ENCODE data around the gene PAH.
"Not testable (repeated sequence)": the region's sequence is repeated elsewhere in the genome, so short reads cannot be mapped to it uniquely, and the experiment has no call there.

Gene PAH

DNA sequence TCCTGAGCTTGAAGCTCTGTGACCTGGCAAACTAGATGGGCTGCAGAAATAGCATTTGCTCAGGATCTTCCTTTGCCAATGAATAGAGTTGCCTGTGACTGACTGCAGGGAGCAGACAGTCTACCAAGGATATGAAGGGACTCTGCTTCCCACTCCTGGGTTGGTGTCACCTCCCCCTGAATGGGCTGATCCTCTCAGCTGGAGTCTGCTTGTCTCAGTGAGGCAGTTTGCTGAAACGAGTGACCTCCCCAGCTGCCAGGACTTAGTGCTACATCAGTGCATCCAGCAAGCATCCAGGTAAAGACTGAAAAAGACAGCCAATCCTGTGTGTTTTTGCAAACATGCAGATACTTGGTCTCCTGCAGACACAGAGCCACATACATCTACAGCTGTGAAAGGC, 28.5 kb downstream of the PAH start:
- no peak for DNase-seq

DNA sequence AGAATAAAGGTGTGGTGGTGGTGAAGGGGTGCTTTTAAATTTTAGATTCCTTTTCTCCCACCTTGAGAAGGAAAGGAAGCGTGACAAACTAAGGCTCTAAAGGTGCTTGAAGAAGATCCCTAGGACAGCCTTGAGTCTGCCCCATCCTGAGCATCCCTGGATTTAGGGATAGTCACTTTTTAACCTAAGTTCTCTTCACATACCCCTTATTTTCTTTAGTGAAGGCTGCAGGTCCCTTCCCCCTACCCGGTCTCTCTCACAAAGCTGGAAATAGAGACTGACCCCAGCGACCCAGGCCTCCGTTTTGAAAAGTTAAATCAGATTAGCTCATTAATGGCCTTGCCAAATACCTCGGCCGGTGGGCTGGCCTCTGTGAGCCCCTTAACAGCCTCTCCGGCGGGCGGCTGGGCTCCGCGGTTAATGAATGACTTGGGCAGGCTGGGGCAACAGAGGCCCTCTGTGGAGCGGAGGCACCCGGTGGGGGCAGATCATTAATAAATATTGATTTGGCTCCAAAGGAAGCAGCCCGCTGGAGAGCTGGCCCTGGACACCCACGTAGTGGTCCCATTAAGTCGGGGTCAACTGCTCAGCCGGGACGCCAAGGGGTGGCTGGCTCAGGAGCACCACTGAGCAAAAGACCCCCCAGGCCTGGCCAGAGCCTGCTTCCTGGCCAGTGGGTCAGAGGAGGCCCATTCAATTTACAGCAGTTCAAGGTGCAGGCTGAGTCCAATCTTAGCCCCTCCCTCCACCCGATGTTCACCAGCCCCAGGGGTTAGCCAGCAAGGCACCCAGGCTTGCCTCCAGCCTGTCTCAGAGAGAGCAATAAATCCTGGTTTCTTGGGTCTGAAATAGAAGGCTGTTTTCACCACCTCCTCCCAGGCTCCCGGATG, 31.8 kb downstream of the PAH start:
- no peak for DNase-seq

DNA sequence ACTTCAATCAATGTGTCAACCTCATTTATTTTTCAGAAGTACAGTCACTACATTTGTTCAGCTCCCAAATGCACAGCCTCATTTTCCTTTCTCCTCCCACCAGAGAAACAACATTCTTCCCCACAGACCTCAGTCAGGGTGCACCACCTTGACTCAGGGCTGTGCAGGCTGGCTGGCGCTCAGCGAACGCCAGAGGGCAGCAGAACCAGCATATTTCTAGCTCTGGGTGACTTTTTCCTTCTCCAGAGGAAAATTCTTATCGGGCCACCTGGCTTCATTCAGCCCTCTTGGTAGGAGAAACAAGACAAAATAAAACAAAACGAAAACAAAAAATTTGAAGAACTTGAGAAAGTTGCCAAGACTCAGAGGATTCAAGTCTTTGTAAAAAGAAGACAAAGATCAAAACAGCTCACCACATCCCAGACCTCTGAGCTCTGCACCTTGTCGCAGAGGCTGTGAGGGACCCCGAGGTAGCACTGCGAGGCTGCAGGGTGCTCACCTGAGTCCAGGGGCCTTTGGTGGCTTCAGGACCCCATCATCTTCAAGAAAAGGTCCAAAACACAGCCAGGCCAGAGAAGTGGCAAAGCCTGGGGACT, 33.7 kb downstream of the PAH start:
- DNase-seq, result peak; percentile 36

DNA sequence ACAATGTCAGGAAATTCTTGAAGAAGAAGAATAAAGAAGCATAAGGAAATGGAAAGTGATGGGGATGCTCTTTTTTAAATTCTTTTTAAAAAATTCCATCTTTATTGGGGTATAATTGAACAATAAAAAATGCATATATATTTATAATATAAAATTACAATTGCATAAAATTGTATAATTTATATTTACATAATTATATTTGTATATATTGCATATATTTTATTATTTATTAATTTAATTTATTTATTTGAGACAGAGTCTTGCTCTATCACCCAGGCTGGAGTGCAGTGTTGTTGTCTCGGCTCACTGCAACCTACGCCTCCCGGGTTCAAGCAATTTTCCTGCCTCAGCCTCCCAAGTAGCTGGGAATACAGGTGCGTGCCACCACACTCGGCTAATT, 36.3 kb downstream of the PAH start:
- no peak for DNase-seq

DNA sequence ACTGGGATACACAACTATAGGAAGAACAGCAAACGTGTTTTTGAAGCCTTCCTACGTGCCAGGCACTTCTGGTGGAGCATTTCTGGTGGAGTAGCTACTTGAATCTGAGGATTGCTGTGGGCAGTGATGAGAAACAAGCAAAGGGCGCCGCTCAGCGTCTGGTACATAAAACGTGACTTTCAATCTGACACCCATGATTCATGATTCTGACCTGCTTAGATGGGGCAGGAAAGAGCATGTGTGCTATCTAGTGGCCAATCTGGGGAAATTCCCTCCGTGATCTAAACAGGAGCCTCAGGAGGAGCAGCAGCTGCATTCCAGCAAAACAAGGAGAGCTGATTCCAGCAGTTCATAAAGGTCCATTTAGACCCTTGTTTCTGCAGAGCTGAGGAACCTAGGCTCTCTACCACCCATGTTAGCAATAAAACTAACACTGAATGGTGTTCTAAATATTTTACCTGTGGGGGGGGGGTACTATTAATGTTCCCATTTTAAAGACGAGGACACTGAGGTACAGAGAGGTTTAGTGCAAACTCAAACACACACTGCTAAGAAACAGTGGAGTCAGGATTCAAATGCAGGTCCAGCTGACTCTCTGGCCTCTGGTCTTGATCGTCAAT, 37.8 kb downstream of the PAH start:
- DNase-seq, result peak; percentile 62

DNA sequence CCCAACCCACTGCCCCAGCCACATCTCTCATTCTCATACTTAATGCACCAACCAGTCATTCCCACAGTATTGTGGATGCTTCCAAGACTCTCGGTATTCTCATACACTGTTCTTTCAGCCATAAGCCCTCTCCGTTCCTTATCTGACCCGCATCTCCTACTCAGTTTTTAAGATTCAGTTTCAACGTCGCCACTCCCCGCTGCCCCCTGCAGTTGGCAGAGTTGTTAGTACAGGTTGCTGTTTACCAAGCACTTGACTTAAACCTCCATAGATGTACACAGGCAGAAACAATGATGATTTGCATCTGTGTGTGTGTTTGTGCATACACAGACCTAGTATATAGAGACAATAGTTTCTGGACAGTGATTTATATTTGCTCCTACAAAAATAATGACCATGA, 40.2 kb downstream of the PAH start:
- no peak for DNase-seq

DNA sequence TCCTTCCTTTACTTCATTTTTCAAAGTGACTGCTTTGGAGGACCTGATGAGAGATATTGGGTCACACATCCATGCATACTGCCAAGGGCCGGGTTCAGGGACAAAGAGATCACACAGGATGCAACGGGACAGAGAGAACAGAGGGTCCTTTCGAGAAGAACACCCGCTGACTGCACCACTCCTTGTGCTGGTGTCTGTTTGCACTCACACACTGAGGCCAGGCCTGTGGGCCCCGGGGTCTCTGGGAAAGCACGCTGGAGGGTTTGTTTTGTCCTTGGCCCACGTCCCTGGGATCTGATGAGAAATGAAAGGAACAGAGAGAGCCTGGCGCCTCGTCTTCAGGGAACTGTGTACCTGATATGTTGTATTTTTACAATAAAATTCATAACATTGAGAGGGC, 42.2 kb downstream of the PAH start:
- no peak for DNase-seq

DNA sequence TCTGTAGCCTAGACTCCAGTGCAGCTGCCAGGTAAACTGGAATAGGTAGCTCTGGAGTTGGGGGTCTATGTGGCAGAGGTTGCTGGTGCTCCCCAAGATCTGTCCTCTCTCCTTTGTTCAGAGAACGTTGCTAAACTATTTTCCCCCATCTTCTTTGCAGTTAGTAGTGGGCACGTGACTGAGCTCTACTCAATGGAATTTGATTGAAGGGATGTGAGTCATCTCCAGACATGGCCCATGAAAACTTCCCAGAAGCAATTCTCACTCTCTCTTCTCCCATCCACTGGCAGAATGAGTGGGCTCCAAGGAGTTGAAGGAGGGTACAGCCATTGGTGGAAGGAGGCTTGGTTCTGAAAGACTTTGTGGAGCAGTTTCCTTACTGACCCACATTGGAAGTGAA, 44.0 kb downstream of the PAH start:
- DNase-seq, result no peak

DNA sequence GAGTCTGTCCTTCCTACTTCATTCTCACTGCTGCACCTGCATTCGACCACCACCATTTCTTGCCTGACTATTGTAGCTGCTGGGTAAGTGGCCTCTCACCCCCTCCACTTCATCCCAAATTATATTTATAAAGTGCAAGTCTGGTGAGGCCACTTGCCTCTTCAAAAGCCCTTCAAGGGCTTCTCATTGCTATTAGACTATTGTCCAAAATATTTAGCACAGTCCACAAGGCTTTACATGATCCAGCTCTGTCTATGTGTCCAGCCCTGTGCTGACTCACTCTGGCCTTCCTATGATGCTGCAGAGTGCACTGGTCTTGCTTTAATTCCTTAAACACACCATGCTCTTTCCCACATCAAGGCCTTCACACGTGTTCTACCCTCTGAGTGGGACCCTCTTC, 46.0 kb downstream of the PAH start:
- DNase-seq, result no peak

DNA sequence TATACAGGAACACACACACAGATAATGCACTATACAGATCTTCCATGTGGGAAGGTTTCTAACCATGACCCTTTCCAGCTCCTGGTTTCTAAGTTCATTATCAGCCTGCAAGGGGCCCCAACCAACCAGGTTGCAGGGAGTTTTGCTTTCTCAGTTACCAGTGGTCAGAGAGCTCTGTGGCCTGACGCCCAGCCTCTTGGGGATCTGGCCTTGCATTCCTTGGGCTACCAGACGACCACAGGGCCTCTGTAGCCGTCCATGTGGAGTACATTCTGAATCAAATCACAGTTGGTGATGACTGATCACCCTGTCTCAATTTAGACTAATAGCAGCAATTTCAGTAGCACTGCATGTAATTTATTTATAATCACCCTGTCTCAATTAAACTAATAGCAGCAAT, 47.5 kb downstream of the PAH start:
- no peak for DNase-seq

DNA sequence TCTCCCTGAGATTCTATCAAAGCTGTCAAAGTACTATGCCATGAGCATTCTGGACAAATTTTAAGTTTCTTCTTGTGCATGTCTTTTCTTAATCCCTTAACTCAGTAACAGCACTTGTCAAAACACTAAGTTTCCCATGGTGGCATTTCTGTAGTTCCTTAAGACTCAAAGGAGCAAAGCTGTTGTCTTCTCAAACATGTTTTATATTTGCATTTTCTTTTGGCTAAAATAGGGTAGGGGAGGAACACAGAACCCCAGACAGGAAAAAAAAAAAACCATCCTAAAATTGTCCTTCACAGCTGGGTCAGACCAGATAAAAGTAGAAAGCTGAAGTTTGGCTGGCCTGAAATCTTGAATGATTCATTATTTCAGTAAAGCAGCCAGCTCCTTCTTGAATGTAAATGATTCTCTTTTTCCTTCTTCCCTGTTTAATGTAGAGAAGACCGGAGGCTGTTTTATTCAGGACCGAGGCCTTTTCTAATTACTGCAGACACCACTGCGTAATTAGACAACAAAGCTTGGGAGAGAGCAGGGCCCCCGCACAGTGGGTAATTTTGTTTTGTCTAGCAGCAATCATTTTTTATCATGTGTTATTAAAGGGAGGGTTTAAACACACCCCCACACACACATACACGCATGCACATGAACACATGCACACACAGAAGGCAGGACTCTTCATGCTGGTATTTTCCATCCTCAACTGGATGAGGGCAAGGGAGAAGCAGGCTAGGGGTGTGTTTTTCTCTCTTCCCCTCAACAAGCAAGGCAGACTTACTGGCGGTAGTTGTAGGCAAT, 51.0 kb downstream of the PAH start:
- DNase-seq, result no peak

DNA sequence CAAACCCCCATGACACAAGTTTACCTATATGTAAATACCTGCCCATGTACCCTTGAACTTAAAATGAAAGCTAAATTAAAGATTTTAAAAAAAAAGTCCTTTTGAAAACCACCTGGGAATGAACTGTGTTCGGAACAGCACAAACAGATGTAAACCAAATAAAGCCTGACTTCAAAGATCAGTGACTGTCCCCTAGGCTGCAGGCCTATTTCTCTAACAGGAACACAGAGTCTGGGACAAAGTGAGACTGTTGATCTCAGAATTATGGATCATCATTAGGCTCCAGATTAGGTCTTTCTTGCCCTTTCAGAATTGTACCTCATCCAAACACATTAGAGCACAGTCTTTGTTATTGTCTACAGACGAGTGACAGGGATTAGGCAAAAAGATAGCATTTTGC, 54.6 kb downstream of the PAH start:
- no peak for DNase-seq

DNA sequence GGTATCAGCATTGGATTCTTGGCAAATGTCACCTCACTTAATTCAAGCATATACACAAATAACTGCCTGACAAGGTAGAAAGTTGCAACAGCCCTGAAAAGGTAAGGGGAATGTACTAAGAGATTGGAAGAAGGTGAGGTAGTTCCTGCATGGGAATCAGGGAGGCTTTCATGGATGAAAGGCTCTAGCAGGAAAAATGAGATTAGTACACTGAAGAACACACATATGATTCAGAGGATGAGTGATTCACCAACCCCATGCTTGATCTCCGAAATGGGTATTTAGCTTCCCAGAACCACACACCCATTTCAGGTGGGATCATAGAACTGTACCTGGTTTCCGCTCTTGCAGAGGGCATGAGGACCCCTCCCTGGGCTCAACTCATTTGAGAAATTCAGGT, 65.8 kb downstream of the PAH start:
- no peak for DNase-seq

DNA sequence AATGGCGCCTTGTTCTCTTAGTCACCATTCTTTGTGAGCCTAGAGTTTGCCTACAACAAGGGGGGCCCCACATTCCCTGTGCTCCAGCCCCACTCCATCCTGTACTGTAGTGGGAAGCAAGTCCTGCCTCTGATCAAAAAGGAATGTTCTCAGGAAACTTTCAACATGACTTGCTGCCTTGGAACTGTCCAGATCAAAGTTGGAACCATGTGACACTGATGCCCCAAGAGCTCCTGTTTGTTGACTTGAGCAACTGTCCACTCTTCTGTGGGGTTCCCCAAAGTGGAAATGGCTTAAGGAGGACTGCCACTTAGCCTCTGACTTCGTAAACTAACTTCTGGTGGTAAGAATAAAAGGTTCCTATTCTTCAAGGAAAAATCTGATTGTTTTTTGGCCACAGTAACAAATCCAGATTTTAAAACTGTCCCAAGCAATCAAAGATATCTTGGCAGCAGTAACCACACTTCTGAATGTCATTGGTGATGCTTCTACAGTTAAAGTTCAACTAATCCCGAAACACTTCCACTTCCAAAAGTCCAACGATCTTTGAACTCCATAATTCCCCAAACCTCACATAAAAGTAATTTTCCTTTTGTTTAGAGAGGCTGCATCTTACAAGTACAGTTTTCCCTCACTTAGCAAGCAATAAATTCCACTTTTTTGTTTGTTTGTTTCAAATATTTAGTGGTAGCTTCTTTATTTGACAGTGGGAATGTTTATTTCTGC, 67.2 kb downstream of the PAH start:
- no peak for DNase-seq

DNA sequence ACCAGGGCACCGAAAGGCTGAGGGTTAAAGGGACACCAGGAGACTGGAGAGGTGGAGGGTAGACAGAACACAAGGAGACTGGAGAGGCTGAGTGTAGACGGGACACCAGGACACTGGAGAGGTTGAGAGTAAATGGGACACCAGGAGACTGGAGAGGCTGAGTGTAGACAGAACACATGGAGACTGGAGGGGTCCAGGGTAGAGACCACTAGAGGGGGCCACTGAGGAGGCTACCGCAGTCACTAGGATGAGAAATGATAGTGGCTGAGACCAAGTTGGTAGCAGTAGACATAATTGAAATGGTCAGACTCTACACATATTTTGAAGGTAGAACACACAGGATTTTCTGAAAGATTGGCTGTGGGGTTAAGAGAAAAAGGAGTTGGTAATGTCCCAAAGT, 68.2 kb downstream of the PAH start:
- no peak for DNase-seq

DNA sequence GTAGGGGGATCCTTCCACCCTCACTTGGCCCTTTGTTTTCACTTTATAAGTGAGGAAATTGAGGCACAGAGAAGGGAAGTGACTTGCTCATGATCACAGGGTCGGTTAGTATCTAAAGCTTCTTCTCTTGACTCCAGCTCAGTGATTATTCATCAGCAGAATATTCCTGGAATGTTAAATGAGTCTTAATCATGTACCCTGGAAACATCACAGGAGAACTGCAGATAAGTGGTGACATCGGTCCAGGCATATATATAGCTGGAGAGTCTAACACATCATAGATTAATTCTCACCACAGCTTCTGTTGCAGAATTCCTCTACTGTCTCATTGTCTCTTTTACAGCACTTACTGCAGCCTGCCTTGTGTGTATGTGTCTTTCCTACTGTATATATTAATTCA, 69.9 kb downstream of the PAH start:
- DNase-seq, result no peak

DNA sequence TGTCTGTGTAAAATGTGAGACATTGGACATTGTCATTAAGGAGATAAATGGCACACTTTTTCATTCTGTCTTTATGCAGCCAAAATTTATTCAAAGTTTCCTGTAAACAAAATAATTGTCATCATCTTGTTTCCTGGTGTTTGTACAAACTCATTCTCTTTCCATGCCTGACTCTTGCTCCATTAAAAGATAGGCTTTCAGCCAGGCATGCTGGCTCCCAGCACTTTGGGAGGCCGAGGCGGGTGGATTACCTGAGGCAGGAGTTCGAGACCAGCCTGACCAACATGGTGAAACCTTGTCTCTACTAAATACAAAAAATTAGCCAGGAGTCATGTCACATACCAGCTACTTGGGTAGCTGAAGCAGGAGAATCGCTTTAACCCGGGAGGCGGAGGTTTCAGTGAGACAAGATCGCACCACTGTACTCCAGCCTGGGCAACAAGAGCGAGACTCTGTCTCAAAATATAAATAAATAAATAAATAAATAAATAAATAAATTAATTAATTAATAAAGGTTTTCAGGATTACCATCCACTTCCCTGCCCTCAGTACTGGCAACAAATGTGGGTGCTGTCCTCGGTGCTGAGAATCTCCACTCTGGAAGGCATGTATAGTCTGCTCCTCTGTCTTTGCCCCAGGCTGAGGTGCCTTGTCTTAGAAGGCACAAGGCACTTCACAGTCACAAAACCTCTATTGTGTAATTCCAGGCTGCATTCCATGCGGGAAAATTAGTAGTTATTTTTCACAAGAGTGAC, 83.2 kb downstream of the PAH start:
- DNase-seq, result peak; percentile 6

DNA sequence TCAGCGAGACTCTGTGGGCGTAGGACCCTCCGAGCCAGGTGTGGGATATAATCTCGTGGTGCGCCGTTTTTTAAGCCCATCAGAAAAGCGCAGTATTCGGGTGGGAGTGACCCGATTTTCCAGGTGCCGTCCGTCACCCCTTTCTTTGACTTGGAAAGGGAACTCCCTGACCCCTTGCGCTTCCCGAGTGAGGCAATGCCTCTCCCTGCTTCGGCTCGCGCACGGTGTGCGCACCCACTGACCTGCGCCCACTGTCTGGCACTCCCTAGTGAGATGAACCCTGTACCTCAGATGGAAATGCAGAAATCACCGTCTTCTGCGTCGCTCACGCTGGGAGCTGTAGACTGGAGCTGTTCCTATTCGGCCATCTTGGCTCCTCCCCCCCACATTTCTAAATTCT, 84.2 kb downstream of the PAH start:
- not testable (repeated sequence) for DNase-seq

DNA sequence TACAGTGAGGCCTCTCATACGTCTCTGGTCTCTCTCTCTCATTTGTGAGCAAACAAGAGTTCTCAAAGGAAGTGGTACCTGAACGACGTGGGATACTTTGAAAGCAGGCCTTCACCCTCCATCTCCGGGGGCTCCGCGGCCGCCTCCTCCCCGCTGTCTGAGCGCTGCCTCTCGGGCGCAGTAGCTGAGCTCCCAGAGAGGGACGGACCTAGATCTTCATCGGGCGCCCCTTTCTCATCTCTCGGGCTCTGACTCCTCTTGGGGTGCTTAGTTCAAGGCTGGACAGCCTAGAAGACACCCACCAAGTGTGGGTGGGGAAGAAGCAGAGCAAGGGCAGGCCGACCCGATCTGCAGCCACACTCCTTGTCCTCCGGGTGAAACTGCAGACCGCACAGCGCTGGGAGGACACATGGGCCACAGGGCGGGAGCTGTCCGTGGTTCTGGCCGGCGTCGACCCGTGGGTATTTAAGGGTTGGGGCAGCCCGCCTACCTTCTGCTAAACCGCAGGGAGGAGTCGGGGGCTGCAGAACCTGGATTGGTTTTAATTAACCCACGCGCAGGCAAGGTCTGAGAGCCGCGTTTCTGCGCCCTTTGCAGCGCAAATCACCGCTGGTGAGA, 92.7 kb downstream of the PAH start:
- peak; percentile 6 for DNase-seq

DNA sequence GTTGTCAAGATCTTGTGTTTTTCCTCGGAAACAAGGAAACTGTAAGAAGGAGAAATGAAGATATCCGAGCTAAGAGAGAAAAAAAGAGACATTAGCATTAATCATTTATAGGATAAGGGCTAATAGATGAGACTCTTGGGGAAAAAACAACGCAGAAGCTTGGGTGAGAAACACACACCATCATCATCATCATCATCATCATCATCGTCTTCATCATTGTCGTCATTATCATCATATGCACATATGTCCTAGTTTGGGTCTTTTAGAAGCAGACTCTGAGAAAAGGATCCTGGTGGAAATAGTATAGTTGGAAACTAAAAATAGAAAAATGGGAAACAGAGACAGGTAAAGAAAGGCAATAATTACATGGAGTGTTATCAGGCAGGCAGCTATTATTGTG, 95.9 kb downstream of the PAH start:
- no peak for DNase-seq

DNA sequence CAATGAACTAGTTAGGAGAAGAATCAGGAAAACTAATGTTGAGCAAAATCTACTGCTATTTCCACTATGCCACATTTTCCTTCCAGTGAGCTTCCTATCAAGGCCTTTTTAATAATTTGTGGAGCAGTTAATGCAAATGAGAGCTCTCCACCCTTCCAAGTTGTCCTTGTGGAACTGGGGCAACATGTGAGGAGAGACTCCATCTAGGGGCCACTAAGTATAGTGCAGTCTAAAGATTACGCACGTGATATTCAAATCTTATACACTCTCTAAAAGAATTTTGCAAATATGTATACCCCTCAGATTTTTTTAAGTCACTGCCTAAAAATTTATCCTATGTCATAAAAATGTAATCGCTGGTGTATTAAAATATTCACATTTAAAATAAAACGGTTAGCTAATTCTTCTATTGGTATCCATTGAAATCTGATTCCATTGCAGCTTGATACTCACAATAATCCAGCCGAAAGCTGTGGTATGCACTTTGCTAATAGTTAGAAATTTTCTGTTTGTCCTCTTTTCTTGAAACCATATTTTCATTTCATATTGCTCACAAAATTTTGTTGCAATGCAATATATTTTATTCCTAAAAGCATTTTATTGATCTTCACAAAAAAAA, 100.1 kb downstream of the PAH start:
- peak; percentile 4 for DNase-seq

All from RPMI8226 (cell line).